Glomerular endothelial cell (primary cell): ENCODE measurements around the gene EEF1AKMT2. TPM values are rescaled to one million over a fixed set of nuclear protein-coding genes. Genes with fewer than 3 reads are reported as not detected.
"Not testable (repeated sequence)": the region's sequence is repeated elsewhere in the genome, so short reads cannot be mapped to it uniquely, and the experiment has no call there.

Experiments used
- DNase-seq: peaks from one replicate; pipeline ENCODE4 v3.0.0-alpha.2; 2011; ENCODE audit warnings: low read depth, low spot score; ENCODE audit errors: extremely low read depth
- total RNA-seq: library from RNA; depleted of rRNA; stranded (reverse); fragments of >200 nt; gene quantifications from 2 replicates; pipeline ENCODE4 v1.2.3, GENCODE V29; 2015

The EEF1AKMT2 gene
- 10.1 and 13.4 TPM in 2 replicates for total RNA-seq

- DNase-seq, result peak; percentile 25
Observed at GRCh38 chr10:124791547-124792348, at the start of gene EEF1AKMT2. TSS of gene EEF1AKMT2 (minus strand) at chr10:124791887. CDS start at chr10:124791833, 54 bp downstream.

GRCh38 chr10:124837687-124838086, 46.0 kb upstream of the EEF1AKMT2 start:
- DNase-seq, result no peak

DNA sequence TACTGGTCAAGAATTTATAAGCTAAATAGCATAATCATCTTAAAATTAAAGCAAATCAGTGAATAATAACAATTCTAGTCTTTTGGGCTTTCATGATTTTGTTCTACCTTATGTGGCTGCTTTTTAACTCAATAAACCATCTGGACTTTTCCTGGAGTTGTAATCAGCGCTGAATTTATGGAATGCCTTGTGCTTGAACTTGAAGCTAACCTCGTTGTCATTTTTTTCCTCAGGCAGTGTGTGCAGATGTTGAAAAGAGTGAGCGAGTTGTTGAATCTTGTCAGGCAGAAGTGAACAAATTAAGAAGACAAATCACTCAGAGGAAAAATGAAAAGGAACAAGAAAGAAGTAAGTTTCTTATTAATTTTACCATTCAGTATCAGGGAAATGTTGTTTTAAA, 39.4 kb upstream of the EEF1AKMT2 start:
- DNase-seq, result no peak

- no peak for DNase-seq
Observed at GRCh38 chr10:124830445-124830844, 38.8 kb upstream of the EEF1AKMT2 start.

GRCh38 chr10:124829447-124830115, 37.9 kb upstream of the EEF1AKMT2 start:
- no peak for DNase-seq

DNA sequence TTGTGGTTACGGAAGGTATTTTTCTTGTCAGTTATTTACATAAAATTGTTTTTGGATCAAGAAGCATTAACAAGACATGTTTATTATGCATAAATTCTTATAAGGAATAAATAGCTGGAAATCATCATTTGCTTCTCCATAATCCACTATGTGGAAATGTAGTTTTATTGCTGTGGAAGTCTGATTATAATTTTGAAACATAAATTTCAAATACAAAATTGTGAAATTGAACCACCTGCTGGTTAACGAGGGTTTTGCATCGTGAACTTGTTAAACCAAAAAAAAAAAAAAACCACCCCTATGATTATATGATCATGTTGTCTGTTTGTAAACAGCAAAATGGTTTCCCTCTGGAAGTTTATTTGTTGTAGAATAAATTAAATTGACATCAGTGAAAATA, 35.8 kb upstream of the EEF1AKMT2 start:
- DNase-seq, result no peak

DNA sequence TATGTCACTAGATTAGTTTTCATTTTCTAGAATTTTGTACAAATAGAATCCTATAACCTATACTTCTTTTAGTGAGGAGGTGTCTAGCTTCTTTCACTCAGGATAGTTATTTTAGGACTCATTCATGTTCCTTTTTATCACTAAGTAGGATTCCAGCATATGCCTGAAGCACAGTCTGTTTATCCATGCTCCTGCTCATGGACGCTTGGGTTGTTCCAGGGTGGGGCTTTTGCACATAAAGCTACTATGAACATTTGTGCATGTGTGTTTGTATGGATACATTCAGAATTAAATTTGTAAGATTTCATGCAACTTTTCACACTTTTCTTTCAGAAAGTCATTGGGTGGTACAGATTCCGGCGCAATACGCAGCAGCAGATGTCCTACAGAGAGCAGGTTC, 34.6 kb upstream of the EEF1AKMT2 start:
- DNase-seq, result no peak

GRCh38 chr10:124825702-124826101, 34.0 kb upstream of the EEF1AKMT2 start:
- DNase-seq, result no peak

GRCh38 chr10:124824932-124825331, 33.2 kb upstream of the EEF1AKMT2 start:
- not testable (repeated sequence) for DNase-seq

- no peak for DNase-seq
Observed at GRCh38 chr10:124824507-124824906, 32.8 kb upstream of the EEF1AKMT2 start.

DNA sequence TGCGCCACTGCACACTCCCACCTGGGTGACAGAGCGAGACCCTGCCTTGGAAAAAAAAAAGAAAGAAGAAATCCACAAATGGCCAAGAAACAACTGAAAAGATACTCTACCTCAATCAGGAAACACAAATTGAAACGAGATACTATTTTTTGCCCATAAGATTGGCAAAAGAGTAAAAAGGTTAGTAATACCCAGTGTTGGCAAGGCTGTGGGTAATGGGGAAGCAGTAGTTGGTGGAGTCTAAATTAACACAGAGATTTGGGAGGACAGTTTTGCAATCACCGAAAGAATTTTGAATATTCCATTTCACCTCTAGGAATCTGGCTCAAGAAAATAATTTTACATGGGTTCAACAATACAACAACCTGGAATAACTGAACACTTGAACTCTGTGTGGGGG, 29.8 kb upstream of the EEF1AKMT2 start:
- DNase-seq, result no peak

DNA sequence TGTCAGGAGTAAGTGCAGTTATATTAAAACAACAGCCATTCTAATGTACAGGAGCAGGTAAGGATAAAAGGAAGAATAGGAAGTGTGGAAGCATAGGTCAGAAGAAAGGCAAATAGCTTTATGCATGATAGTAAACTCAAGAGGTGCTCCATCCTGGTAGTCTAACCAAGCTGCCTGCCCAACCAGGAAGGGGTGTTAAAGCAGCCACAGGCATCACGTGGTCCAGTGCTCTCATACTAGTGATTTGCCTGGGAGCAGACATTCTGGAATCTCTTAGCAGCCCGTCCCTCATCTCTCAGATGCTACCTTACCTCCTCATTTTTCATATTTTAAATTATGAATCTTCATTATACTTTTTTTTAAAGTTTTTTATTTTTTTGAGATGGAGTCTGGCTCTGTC, 28.4 kb upstream of the EEF1AKMT2 start:
- DNase-seq, result no peak

- no peak for DNase-seq
Observed at GRCh38 chr10:124802313-124802675, 10.6 kb upstream of the EEF1AKMT2 start.

DNA sequence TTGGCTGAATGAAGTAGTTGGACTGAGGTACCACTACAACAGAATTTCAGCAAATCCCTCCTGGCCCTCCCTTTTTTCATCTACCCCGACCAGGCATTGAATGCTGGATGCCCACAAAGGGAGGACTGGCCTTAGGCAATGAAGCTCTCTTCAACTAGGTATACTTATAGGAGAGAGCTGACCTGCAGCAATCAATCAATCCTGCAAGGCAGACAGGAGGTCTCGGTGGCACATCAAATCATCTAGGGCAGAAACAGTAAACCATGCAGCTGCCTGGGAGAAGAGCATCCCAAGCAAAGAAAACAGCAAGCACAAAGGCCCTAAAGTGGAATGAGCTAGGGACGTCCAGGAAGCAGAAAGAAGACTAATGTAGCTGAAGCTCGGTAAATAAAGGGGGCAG, 7.5 kb upstream of the EEF1AKMT2 start:
- no peak for DNase-seq

DNA sequence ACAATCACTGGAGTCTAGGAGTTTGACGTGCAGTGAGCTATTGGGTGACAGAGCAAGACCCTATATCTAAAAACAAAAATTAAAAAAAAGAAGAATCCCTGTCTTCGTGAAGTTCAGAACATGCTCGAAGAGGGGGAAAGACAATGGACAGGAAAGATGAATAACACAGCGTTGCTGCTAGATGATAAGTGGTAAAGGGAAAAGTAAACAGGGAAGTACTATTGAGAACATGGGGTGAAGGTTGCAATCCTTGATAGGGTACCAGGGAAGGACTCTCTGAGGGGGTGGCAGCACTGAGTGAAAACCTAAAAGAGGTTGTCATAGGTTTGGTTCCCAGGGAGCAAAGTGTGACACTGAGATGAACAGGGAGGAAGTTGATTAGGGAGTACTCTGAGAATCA, 7.1 kb upstream of the EEF1AKMT2 start:
- DNase-seq, result no peak

DNA sequence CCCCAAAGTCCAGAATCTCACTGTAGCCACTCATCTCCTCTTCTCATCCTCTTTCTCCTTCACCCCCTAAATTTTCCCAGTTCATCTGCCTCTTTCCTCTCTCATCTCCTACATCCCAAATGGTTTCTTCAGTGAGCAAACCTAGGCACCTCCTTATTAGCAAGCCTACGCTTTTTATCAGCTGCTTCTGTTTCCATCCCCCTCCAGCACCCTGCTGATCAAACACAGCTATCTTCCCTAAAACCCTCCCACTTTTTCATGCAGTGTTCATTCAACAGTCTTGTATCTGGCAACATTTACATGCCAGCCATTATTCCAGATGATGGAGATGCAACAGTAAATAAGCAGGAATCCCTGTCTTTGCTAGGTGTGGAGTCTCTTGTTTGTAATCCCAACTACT, 6.7 kb upstream of the EEF1AKMT2 start:
- no peak for DNase-seq

DNA sequence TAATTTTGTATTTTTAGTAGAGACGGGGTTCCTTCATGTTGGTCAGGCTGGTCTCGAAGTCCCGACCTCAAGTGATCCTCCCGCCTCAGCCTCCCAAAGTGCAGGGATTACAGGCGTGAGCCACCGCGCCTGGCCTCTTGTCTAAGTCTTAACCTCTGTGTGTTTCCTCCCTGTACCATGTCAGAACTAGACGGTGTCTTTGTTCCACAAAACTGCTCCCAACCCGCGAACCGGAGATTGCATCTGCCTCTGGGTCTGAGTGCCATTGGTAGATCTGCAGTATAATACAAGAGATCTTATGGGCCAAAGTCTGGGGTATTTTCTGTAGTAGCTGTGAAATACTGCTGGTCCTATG, 1.3 kb upstream of the EEF1AKMT2 start:
- no peak for DNase-seq

DNA sequence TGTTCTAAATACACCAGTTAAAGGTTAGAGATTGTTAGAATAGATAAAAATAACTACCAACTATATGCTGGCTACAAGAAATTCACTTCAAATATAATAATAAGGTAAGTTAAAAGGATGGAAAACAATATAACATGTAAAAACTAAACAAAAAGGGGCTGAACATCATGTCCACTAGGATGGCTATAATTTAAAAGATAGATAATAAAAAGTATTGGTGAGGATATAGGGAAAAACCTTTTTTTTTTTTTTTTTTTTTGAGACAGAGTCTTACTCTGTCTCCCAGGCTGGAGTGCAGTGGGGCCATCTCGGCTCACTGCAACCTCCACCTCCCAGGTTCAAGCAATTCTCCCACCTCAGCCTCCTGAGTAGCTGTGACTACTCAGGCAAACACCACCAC, 8.8 kb downstream of the EEF1AKMT2 start:
- not testable (repeated sequence) for DNase-seq

DNA sequence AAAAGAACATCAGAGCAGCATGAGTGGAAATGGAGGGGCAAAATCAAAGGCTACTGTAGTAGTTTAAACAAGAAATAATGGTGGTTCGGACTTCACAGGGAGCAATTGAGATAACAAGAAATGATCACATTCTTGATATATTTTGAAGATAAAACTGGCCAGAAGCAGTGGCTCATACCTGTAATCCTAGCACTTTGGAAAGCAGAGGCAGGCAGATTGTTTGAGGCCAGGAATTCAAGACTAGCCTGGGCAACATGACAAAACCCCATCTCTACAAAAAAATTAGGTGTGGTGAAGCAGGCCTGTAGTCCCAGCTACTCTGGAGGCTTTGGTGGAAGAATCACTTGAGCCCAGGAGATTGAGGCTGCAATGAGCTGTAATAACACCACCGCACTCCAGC, 22.9 kb downstream of the EEF1AKMT2 start:
- DNase-seq, result no peak

DNA sequence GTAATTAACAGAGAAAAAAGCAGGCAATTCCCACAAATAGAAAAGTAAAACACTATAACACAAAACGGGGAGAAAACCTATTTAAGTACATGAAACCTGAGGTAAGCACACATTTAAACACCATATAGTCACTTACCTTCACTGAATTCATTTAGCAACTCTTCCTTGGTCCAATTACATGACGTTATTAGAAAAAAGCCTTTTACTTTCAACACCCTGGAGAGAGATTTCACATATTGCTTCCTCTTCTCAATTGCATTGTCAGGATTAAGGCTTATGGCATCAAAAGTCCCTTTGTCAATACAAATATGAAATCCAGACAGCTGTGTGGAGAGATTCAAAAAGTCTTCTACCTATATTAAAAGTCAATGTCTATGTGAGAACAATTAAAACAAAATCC, 26.4 kb downstream of the EEF1AKMT2 start:
- no peak for DNase-seq

GRCh38 chr10:124763267-124763666, 28.4 kb downstream of the EEF1AKMT2 start:
- no peak for DNase-seq

DNA sequence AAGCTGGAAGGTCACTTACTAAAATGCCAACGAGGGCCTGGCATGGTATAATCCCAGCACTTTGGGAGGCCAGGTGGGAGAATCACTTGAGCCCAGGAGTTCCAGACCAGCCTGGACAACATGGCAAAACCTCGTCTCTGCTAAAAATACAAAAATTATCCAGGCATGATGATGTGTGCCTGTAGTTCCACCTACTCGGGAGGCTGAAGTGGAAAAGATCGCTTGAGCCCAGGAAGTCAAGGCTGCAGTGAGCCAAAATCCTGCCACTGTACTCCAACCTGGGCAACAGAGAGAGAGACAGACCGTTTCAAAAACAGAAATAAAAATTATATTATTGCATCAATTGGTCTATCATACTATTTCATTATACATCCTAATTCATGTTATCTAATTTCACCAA, 29.4 kb downstream of the EEF1AKMT2 start:
- DNase-seq, result no peak
